NCI-H1694 (cell line): ENCODE results near the gene ELOVL7.
"Not testable (repeated sequence)": the region's sequence is repeated elsewhere in the genome, so short reads cannot be mapped to it uniquely, and the experiment has no call there.

Experiments
- DNase-seq: peaks from one replicate; lab custom pipeline; 2025; lab: John Stamatoyannopoulos, UW

Gene ELOVL7

GRCh38 chr5:60794691-60795090 is 49.4 kb downstream of the ELOVL7 start:
- DNase-seq, result no peak

- no peak for DNase-seq
These were observed 51.6 kb downstream of the ELOVL7 start for GRCh38 chr5:60792438-60792837.

GRCh38 chr5:60789551-60789950 is 54.5 kb downstream of the ELOVL7 start:
- DNase-seq, result no peak

GRCh38 chr5:60788863-60789513 is 55.1 kb downstream of the ELOVL7 start:
- DNase-seq, result no peak

GRCh38 chr5:60779466-60779865 is 64.6 kb downstream of the ELOVL7 start:
- no peak for DNase-seq

GRCh38 chr5:60776343-60776742 is 67.7 kb downstream of the ELOVL7 start:
- no peak for DNase-seq

- DNase-seq, result peak; percentile 2
These were observed 78.9 kb downstream of the ELOVL7 start for GRCh38 chr5:60765019-60765709.

- no peak for DNase-seq
These were observed 81.0 kb downstream of the ELOVL7 start for GRCh38 chr5:60763061-60763460.

GRCh38 chr5:60754495-60754894 is 89.6 kb downstream of the ELOVL7 start:
- DNase-seq, result no peak

GRCh38 chr5:60744682-60745081 is 99.4 kb downstream of the ELOVL7 start:
- no peak for DNase-seq

GRCh38 chr5:60743511-60744314 is 100.4 kb downstream of the ELOVL7 start:
- no peak for DNase-seq

- DNase-seq, result no peak
These were observed 103.7 kb downstream of the ELOVL7 start for GRCh38 chr5:60740322-60740721.

GRCh38 chr5:60738933-60739332 is 105.1 kb downstream of the ELOVL7 start:
- no peak for DNase-seq

- no peak for DNase-seq
These were observed 105.6 kb downstream of the ELOVL7 start for GRCh38 chr5:60738461-60738860.

GRCh38 chr5:60730858-60731257 is 113.2 kb downstream of the ELOVL7 start:
- not testable (repeated sequence) for DNase-seq

- no peak for DNase-seq
These were observed 116.9 kb downstream of the ELOVL7 start for GRCh38 chr5:60727033-60727679.

- no peak for DNase-seq
These were observed 119.9 kb downstream of the ELOVL7 start for GRCh38 chr5:60724126-60724525.

GRCh38 chr5:60722416-60722815 is 121.7 kb downstream of the ELOVL7 start:
- DNase-seq, result peak; percentile 22

- no peak for DNase-seq
These were observed 124.7 kb downstream of the ELOVL7 start for GRCh38 chr5:60719329-60719728.

GRCh38 chr5:60718166-60718892 is 125.7 kb downstream of the ELOVL7 start:
- no peak for DNase-seq

GRCh38 chr5:60715201-60715928 is 128.7 kb downstream of the ELOVL7 start:
- not testable (repeated sequence) for DNase-seq
